H9 (cell line): ENCODE measurements around the gene CUBN. TPM values are rescaled to one million over a fixed set of nuclear protein-coding genes. Genes with fewer than 3 reads are reported as not detected.

Experiments used
- DNase-seq: peaks from one replicate; pipeline ENCODE4 v3.0.0-alpha.2; 2017
- H2AFZ ChIP-seq: one replicate; pipeline ENCODE4 v1.6.1; 2013; ENCODE audit warnings: mild to moderate bottlenecking, low read length, control low read depth, moderate library complexity
- H2AK5ac ChIP-seq: 2 replicates; pipeline ENCODE4 v1.6.1; 2013; ENCODE audit warnings: low read length, control low read depth, mixed read lengths; ENCODE audit not compliant: insufficient read length
- H2BK120ac ChIP-seq: one replicate; pipeline ENCODE4 v1.6.1; 2013; ENCODE audit warnings: low read depth, mild to moderate bottlenecking, low read length, control low read depth, inconsistent platforms; ENCODE audit not compliant: poor library complexity, severe bottlenecking
- H2BK12ac ChIP-seq: 2 replicates; pipeline ENCODE4 v1.6.1; 2013; ENCODE audit warnings: low read length, control low read depth, mixed read lengths, low read depth; ENCODE audit not compliant: insufficient read length
- H2BK15ac ChIP-seq: 2 replicates; pipeline ENCODE4 v1.6.1; 2013; ENCODE audit warnings: low read depth, low read length, control low read depth
- H2BK20ac ChIP-seq: one replicate; pipeline ENCODE4 v1.6.1; 2013; ENCODE audit warnings: low read depth, mild to moderate bottlenecking, low read length, control low read depth, inconsistent platforms; ENCODE audit not compliant: poor library complexity, severe bottlenecking
- H2BK5ac ChIP-seq: 2 replicates; pipeline ENCODE4 v1.6.1; 2013; ENCODE audit warnings: low read length, control low read depth, mixed read lengths; ENCODE audit not compliant: insufficient read length
- H3K14ac ChIP-seq: 2 replicates; pipeline ENCODE4 v1.6.1; 2013; ENCODE audit warnings: low read length, control low read depth; ENCODE audit not compliant: insufficient read depth
- H3K18ac ChIP-seq: 2 replicates; pipeline ENCODE4 v1.6.1; 2013; ENCODE audit warnings: low read depth, mild to moderate bottlenecking, mixed read lengths, low read length, control low read depth; ENCODE audit not compliant: insufficient read length
- H3K23ac ChIP-seq: 2 replicates; pipeline ENCODE4 v1.6.1; 2013; ENCODE audit warnings: low read length, control low read depth, mixed read lengths, low read depth; ENCODE audit not compliant: insufficient read length
- H3K23me2 ChIP-seq: 2 replicates; pipeline ENCODE4 v1.6.1; 2013; ENCODE audit warnings: low read depth, mild to moderate bottlenecking, mixed read lengths, low read length, control low read depth; ENCODE audit not compliant: insufficient read length, poor library complexity, severe bottlenecking
- H3K27ac ChIP-seq: 2 replicates; pipeline ENCODE4 v1.5.1; 2013; ENCODE audit warnings: low read length, control low read depth, mixed read lengths, low read depth; ENCODE audit not compliant: insufficient read length
- H3K27me3 ChIP-seq: 2 replicates; pipeline ENCODE4 v1.6.1; 2013; ENCODE audit warnings: low read length, control low read depth, inconsistent platforms; ENCODE audit not compliant: insufficient read depth
- H3K4ac ChIP-seq: 2 replicates; pipeline ENCODE4 v1.6.1; 2013; ENCODE audit warnings: low read depth, mild to moderate bottlenecking, control low read depth, inconsistent platforms, low read length, moderate library complexity
- H3K4me1 ChIP-seq: 2 replicates; pipeline ENCODE4 v1.6.1; 2013; ENCODE audit warnings: low read length, control low read depth, inconsistent platforms; ENCODE audit not compliant: insufficient read depth
- H3K4me2 ChIP-seq: 2 replicates; pipeline ENCODE4 v1.6.1; 2013; ENCODE audit warnings: low read length, control low read depth, mixed read lengths; ENCODE audit not compliant: insufficient read length, insufficient read depth
- H3K56ac ChIP-seq: 2 replicates; pipeline ENCODE4 v1.6.1; 2013; ENCODE audit warnings: low read depth, mild to moderate bottlenecking, mixed read lengths, low read length, control low read depth; ENCODE audit not compliant: insufficient read length
- H3K79me1 ChIP-seq: 2 replicates; pipeline ENCODE4 v1.6.1; 2013; ENCODE audit warnings: low read depth, mild to moderate bottlenecking, moderate library complexity, low read length, control low read depth, inconsistent platforms; ENCODE audit not compliant: insufficient read depth, poor library complexity, severe bottlenecking
- H3K79me2 ChIP-seq: 2 replicates; pipeline ENCODE4 v1.6.1; 2013; ENCODE audit warnings: low read length, control low read depth, inconsistent platforms; ENCODE audit not compliant: insufficient read depth
- H3K9ac ChIP-seq: 2 replicates; pipeline ENCODE4 v1.6.1; 2013; ENCODE audit warnings: low read length, control low read depth, mixed read lengths; ENCODE audit not compliant: insufficient read length; ENCODE audit errors: extremely low read depth
- H3K9me3 ChIP-seq: one replicate; pipeline ENCODE4 v1.6.1; 2013; ENCODE audit warnings: low read depth, low read length, inconsistent platforms; ENCODE audit not compliant: control insufficient read depth
- H3T11ph ChIP-seq: one replicate; pipeline ENCODE4 v1.6.1; 2013; ENCODE audit warnings: mild to moderate bottlenecking, low read length, control low read depth, inconsistent platforms
- H4K20me1 ChIP-seq: one replicate; pipeline ENCODE4 v1.6.1; 2013; ENCODE audit not compliant: control insufficient read depth, insufficient read length, insufficient read depth
- H4K5ac ChIP-seq: 2 replicates; pipeline ENCODE4 v1.6.1; 2013; ENCODE audit warnings: low read depth, mild to moderate bottlenecking, mixed read lengths, low read length, control low read depth; ENCODE audit not compliant: insufficient read length
- H4K8ac ChIP-seq: replicated peaks from 2 replicates; pipeline ENCODE4 v1.6.1; 2013; ENCODE audit warnings: low read length, control low read depth, mixed read lengths, low read depth; ENCODE audit not compliant: insufficient read length
- H4K91ac ChIP-seq: 2 replicates; pipeline ENCODE4 v1.6.1; 2013; ENCODE audit warnings: low read depth, mild to moderate bottlenecking, moderate library complexity, mixed read lengths, low read length, control low read depth; ENCODE audit not compliant: insufficient read length
- H3K27ac Mint-ChIP-seq, 3 experiments: 2 replicates in 2 of 3; 3 replicates in 1 of 3; pipeline ENCODE4 v1.8.0; 2020 to 2021; ENCODE audit warnings: mixed read lengths in 3 of 3, mild to moderate bottlenecking in 1 of 3, moderate library complexity in 1 of 3
- H3K27me3 Mint-ChIP-seq: 2 replicates; pipeline ENCODE4 v1.8.0; 2021; ENCODE audit warnings: low read depth, mild to moderate bottlenecking, moderate library complexity, mixed read lengths
- H3K36me3 Mint-ChIP-seq, 3 experiments: 2 replicates in 2 of 3; 3 replicates in 1 of 3; pipeline ENCODE4 v1.8.0; 2020 to 2021; ENCODE audit warnings: low read depth in 3 of 3, mixed read lengths in 3 of 3; ENCODE audit not compliant: insufficient read depth in 1 of 3
- H3K4me1 Mint-ChIP-seq, 2 experiments: 2 replicates each; pipeline ENCODE4 v1.8.0; 2020; ENCODE audit warnings: mixed read lengths in 2 of 2
- H3K4me3 Mint-ChIP-seq, 2 experiments: 2 replicates in 1 of 2; 3 replicates in 1 of 2; pipeline ENCODE4 v1.8.0; 2020 to 2021; ENCODE audit warnings: mild to moderate bottlenecking in 2 of 2, mixed read lengths in 2 of 2, moderate library complexity in 1 of 2
- H3K9me3 Mint-ChIP-seq, 2 experiments: 2 replicates in 1 of 2; 3 replicates in 1 of 2; pipeline ENCODE4 v1.8.0; 2020; ENCODE audit warnings: mild to moderate bottlenecking in 2 of 2, mixed read lengths in 2 of 2, moderate library complexity in 1 of 2
- WGBS: extraction: QIAGEN DNeasy Blood & Tissue Kit; methylation state at CpG from one replicate; pipeline ENCODE4 v1.1.7; 2013; ENCODE audit warnings: missing lambda C conversion rate, low lambda C conversion rate, mixed read lengths; ENCODE audit not compliant: insufficient read length; ENCODE audit errors: extremely low coverage; 5-methylcytosine and 5-hydroxymethylcytosine counted together
- total RNA-seq: library from RNA; stranded (reverse); gene quantifications from 2 replicates; pipeline ENCODE4 v1.2.1, GENCODE V29; 2021
- TF ChIP-seq, protein P1 (sequence below): fragments of 200-600 bp; sonication (generic); conservative IDR thresholded peaks from 3 replicates; pipeline ENCODE4 v1.8.0; 2021; ENCODE audit warnings: antibody characterized with exemption, mild to moderate bottlenecking

The CUBN gene
- total RNA-seq, 1 experiment from 2014 or later = 0.26 TPM

DNA sequence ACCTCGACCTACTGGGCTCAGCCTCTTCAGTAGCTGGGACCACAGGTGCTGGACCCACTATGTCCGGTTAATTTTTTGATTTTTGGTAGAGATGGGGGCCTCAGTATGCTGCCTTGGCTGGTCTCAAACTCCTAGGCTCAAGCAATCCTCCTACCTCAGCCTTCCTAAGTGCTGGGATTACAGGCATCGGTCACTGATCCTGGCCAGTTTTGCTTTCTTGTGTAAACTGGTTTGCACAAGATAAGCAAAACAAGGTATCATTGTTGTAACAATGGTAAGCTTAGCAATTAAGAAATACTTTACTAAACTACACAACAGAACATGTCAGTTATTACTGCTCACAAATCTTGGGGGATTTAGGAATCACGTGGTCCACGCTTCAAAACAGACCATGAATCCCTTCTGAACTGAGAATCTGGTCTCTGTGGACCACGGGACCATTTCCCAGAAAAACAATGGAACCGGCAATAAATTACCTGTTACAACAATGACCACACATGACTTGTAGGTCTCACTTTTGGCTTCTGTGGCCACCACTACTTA lies 349.2 kb downstream of the CUBN start:
- Histone ChIP-seq H3K79me2 (0 out of 2 replicates have a peak, but pooled peaks cover 2% of the 10 kb centered on the region), H3K9me3 (no peaks in the 10 kb centered on the region), H4K5ac (no peak overlapping the region), H3K56ac (no peak overlapping the region), H2BK12ac (no peak overlapping the region), H2AK5ac (no peak overlapping the region), H4K91ac (no peak overlapping the region), H2BK20ac (no peak overlapping the region), H2BK15ac (no peak overlapping the region), H3K4me1 (peaks cover 3% of the 10 kb centered on the region; the same call in 1 of the 2 replicates), H2BK5ac (no peak overlapping the region), H3K4me2 (no peak overlapping the region), H3K27ac (no peak overlapping the region), H3K14ac (no peak overlapping the region), H4K20me1 (no peaks in the 10 kb centered on the region), H4K8ac (no peak overlapping the region), H3T11ph (no peak overlapping the region), H3K23ac (no peak overlapping the region), H3K18ac (no peak overlapping the region), H3K27me3 (no peaks in the 10 kb centered on the region), H2AFZ (no peak overlapping the region), H3K4ac (no peak overlapping the region), H3K23me2 (no peaks in the 10 kb centered on the region), H3K79me1 (no peaks in the 10 kb centered on the region), H2BK120ac (no peak overlapping the region), H3K9ac (no peak overlapping the region)
- H3K9me3 Mint-ChIP-seq = no peaks in the 10 kb centered on the region
- DNase-seq = no peak
- peaks cover 0 to 5% (median under 1%) of the 10 kb centered on the region in 3 experiments; a peak in 1 of 7 replicates for H3K36me3 Mint-ChIP-seq
- H3K4me3 Mint-ChIP-seq = no peak overlapping the region
- no CpG with 5 or more reads among the region's 7 CpGs for WGBS
- TF ChIP-seq, protein P1, sequence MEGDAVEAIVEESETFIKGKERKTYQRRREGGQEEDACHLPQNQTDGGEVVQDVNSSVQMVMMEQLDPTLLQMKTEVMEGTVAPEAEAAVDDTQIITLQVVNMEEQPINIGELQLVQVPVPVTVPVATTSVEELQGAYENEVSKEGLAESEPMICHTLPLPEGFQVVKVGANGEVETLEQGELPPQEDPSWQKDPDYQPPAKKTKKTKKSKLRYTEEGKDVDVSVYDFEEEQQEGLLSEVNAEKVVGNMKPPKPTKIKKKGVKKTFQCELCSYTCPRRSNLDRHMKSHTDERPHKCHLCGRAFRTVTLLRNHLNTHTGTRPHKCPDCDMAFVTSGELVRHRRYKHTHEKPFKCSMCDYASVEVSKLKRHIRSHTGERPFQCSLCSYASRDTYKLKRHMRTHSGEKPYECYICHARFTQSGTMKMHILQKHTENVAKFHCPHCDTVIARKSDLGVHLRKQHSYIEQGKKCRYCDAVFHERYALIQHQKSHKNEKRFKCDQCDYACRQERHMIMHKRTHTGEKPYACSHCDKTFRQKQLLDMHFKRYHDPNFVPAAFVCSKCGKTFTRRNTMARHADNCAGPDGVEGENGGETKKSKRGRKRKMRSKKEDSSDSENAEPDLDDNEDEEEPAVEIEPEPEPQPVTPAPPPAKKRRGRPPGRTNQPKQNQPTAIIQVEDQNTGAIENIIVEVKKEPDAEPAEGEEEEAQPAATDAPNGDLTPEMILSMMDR = no peak
- peaks cover 24 to 28% of the 10 kb centered on the region in 2 experiments for H3K4me1 Mint-ChIP-seq
- peak overlapping the region in 1 of 3 experiments; percentile 11; a peak in 1 of 7 replicates for H3K27ac Mint-ChIP-seq
- no peaks in the 10 kb centered on the region for H3K27me3 Mint-ChIP-seq
